Measurements from ENCODE around the gene SLC6A17.

DNA sequence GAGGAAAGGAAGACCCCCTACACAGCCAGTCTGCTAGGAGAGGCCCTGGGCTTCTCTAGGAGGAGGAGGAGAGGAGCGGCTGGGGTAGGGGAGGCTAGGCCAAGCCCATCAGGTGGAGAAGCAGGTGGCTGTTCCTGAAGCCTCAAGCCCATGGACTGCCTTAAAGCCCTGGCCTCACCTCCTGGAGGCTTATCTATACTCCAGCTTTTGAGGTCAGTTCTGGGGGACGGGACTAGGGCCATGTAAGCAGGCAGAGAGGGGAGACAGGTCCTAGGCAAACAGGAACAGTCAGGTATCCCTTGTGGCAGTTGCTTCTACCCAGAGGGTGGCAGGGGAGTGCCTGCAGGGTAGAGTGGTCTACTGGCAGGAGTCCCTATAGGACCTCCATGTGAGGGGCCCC lies 100.5 kb downstream of the SLC6A17 start:
- TF ChIP-seq CTCF (IDR thresholded peaks at IDR 0.05) (no peak), ZFX (IDR thresholded peaks at IDR 0.05; ENCODE audit: borderline replicate concordance) (no peak)

Data from 22Rv1 (cell line).